Hepatocyte (in vitro differentiated cells): ENCODE data around the gene TEX35.

Experiments used
- CTCF ChIP-seq: fragments of 200-600 bp; sonication (generic); IDR thresholded peaks from 2 replicates; pipeline ENCODE4 v1.5.1; 2016; ENCODE audit warnings: antibody characterized with exemption, mild to moderate bottlenecking; ENCODE audit not compliant: poor library complexity
- EZH2 ChIP-seq: fragments of 200-600 bp; sonication (generic); IDR thresholded peaks from 2 replicates; pipeline ENCODE4 v1.6.1; 2016; ENCODE audit warnings: antibody characterized with exemption, mild to moderate bottlenecking, borderline replicate concordance
- EZH2phosphoT487 ChIP-seq: fragments of 200-600 bp; sonication (generic); IDR thresholded peaks from one replicate; pipeline ENCODE4 v1.6.1; 2018; ENCODE audit warnings: antibody characterized with exemption, mild to moderate bottlenecking, low read depth, moderate library complexity; ENCODE audit not compliant: unreplicated experiment, severe bottlenecking

DNA sequence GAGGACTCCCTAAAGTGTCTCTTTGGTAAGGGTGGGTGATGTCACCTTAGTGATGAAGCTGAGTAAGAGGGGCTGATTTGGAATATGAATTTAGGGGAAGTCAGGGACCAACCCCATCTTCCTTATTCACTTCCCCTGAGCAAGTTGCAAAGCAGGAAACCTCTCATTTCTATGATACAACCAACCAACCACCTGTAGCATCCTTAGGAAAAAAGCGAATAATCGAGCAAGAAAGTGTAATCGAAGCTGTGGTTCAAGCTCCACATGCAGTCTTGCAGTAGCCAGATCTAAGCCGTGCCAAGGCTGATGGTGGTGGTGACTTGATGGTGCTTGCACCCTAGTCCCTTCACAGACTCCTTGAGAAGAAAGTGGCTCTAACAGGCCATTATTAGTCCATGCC is 3.2 kb downstream of the TEX35 start:
- TF ChIP-seq CTCF (no peak), EZH2phosphoT487 (no peak), EZH2 (no peak)
